Sigmoid colon (tissue), 7 donors: ENCODE results near the gene HERC3. TPM values are rescaled to one million over a fixed set of nuclear protein-coding genes. Genes with fewer than 3 reads are reported as not detected.

Experiments
- DNase-seq: peaks from one replicate; pipeline ENCODE4 v3.0.0-alpha.2; 2019
- H3K27ac ChIP-seq, 4 donors: fragments of 200-600 bp; sonication (generic); one replicate each; pipeline ENCODE4 v1.5.1; 2016 to 2019; ENCODE audit warnings: mild to moderate bottlenecking in 1 of 4
- H3K27me3 ChIP-seq, 3 donors: fragments of 200-600 bp; sonication (generic); one replicate each; pipeline ENCODE4 v1.5.1; 2019; ENCODE audit warnings: mild to moderate bottlenecking in 1 of 3
- H3K36me3 ChIP-seq, 4 donors: fragments of 200-600 bp; sonication (generic); one replicate each; pipeline ENCODE4 v1.5.1; 2016 to 2019
- H3K4me1 ChIP-seq, 4 donors: fragments of 200-600 bp; sonication (generic); one replicate each; pipeline ENCODE4 v1.5.1; 2017 to 2019
- H3K4me3 ChIP-seq, 4 donors: fragments of 200-600 bp; sonication (generic); one replicate each; pipeline ENCODE4 v1.5.1; 2017 to 2019; ENCODE audit warnings: mild to moderate bottlenecking in 2 of 4, moderate library complexity in 1 of 4
- H3K9me3 ChIP-seq, 4 donors: fragments of 200-600 bp in 3 of 4; sonication (generic) in 3 of 4; one replicate each; pipeline versions ENCODE4 v1.5.1 to v1.6.1; 2013 to 2019
- CTCF ChIP-seq, 4 experiments: fragments of 450-650 bp in 3 of 4; fragments of 200-600 bp in 1 of 4; IDR thresholded peaks; one replicate each; pipeline ENCODE4 v1.5.1; 2016 to 2019; ENCODE audit warnings: antibody characterized with exemption in 4 of 4, mild to moderate bottlenecking in 3 of 4, moderate library complexity in 2 of 4
- EP300 ChIP-seq, 4 donors: sonication (generic); formaldehyde crosslinking; IDR thresholded peaks; one replicate each; pipeline ENCODE4 v1.6.1; 2017; ENCODE audit warnings: antibody characterized with exemption in 4 of 4
- POLR2A ChIP-seq, 2 donors: fragments of 450-650 bp; IDR thresholded peaks; one replicate each; pipeline ENCODE4 v1.6.1; 2016; ENCODE audit warnings: antibody characterized with exemption in 2 of 2, mild to moderate bottlenecking in 2 of 2, moderate library complexity in 2 of 2
- POLR2AphosphoS5 ChIP-seq, 4 donors: sonication (generic); formaldehyde crosslinking; IDR thresholded peaks; one replicate each; pipeline ENCODE4 v1.6.1; 2017; ENCODE audit warnings: antibody characterized with exemption in 4 of 4
- WGBS, 2 donors: extraction: QIAGEN DNeasy Blood & Tissue Kit; methylation state at CpG; one replicate each; pipeline ENCODE4 v1.1.7; 2013; 5-methylcytosine and 5-hydroxymethylcytosine counted together
- intact Hi-C: fragments of 100-400 bp; cut with DNase I; formaldehyde crosslinking; loops from one replicate; pipeline ENCODE4 v1.15.1; 2023
- polyA plus RNA-seq, 3 donors: library from polyadenylated mRNA; stranded (reverse); fragments of 200-250 nt; gene quantifications; one replicate each; pipeline ENCODE4 v1.2.3, GENCODE V29; 2013
- total RNA-seq, 4 donors: library from RNA; depleted of rRNA; stranded (reverse); fragments of >200 nt; gene quantifications; one replicate each; pipeline ENCODE4 v1.1.0, GENCODE V29; 2016
- donor health status: healthy with polysubstance abuse.
- donor health status: Bipolar disorder and iron deficiency.
- donor health status: healthy.

The HERC3 gene
- total and polyA plus RNA-seq, 7 donors, result 12.2 to 44.9 (median 34.6) TPM

GRCh38 chr4:88736264-88736663 lies 144.0 kb downstream of the HERC3 start:
- Histone ChIP-seq H3K27me3 (no peaks in the 10 kb centered on the region), H3K27ac (peak overlapping the region; percentile 50 to 71 (median 59)), H3K4me1 (peaks cover 0 to 36% (median 32%) of the 10 kb centered on the region in 4 donors), H3K9me3 (no peaks in the 10 kb centered on the region), H3K4me3 (no peak overlapping the region), H3K36me3 (peaks cover 0 to 28% (median 1%) of the 10 kb centered on the region in 4 donors)
- 88 to 95% methylated on average over 3 of the region's 3 CpGs for WGBS, 2 donors
- TF ChIP-seq EP300 (IDR thresholded peaks at IDR 0.05) (no peak), CTCF (IDR thresholded peaks at IDR 0.05) (no peak), POLR2AphosphoS5 (IDR thresholded peaks at IDR 0.05) (no peak), POLR2A (IDR thresholded peaks at IDR 0.05) (no peak)
- DNase-seq, result no peak
- intact Hi-C loops, result no loop called here

GRCh38 chr4:88737307-88737941 lies 145.1 kb downstream of the HERC3 start:
- WGBS, 2 donors, result 19 to 23% methylated on average over 14 of the region's 14 CpGs
- Histone ChIP-seq H3K4me3 (no peak overlapping the region), H3K4me1 (peaks cover 0 to 36% (median 32%) of the 10 kb centered on the region in 4 donors)

GRCh38 chr4:88738180-88738579 lies 145.9 kb downstream of the HERC3 start:
- H3K27me3 ChIP-seq, result no peaks in the 10 kb centered on the region
- no peak for DNase-seq
- no peak overlapping the region for H3K4me3 ChIP-seq
- 58 to 70% methylated on average over 4 of the region's 4 CpGs for WGBS, 2 donors
- intact Hi-C loops, result no loop called here
- TF ChIP-seq POLR2A (IDR thresholded peaks at IDR 0.05) (no peak), CTCF (IDR thresholded peaks at IDR 0.05) (peak in 1 of 4 experiments; percentile 4)
- H3K27ac ChIP-seq, result peak overlapping the region; percentile 50 to 71 (median 59)
- H3K4me1 ChIP-seq, result peaks cover 0 to 36% (median 32%) of the 10 kb centered on the region in 4 donors
- no peaks in the 10 kb centered on the region for H3K9me3 ChIP-seq
- peaks cover 0 to 15% (median 0%) of the 10 kb centered on the region in 4 donors for H3K36me3 ChIP-seq

More at GRCh38 chr4:88737307-88737941, 145.1 kb downstream of the HERC3 start:
- peak; percentile 82 for DNase-seq
- Histone ChIP-seq H3K27ac (peak overlapping the region; percentile 50 to 71 (median 59)), H3K27me3 (no peaks in the 10 kb centered on the region), H3K36me3 (peaks cover 0 to 17% (median 0%) of the 10 kb centered on the region in 4 donors), H3K9me3 (no peaks in the 10 kb centered on the region)
- intact Hi-C loops, result no loop called here
- TF ChIP-seq POLR2AphosphoS5 (IDR thresholded peaks at IDR 0.05) (peak in 3 of 4 donors; percentile 59 to 74 (median 65)), POLR2A (IDR thresholded peaks at IDR 0.05) (no peak)

GRCh38 chr4:88742561-88742960 lies 150.3 kb downstream of the HERC3 start:
- no peaks in the 10 kb centered on the region for H3K27me3 ChIP-seq
- peaks cover 0 to 38% (median 12%) of the 10 kb centered on the region in 4 donors for H3K36me3 ChIP-seq
- peaks cover 0 to 27% (median 26%) of the 10 kb centered on the region in 4 donors for H3K4me1 ChIP-seq
- intact Hi-C loops, result no loop called here
- no peak overlapping the region for H3K27ac ChIP-seq
- no peaks in the 10 kb centered on the region for H3K9me3 ChIP-seq
- H3K4me3 ChIP-seq, result no peak overlapping the region
- no peak for TF ChIP-seq CTCF (IDR thresholded peaks at IDR 0.05)
- TF ChIP-seq POLR2A (IDR thresholded peaks at IDR 0.05), result no peak
- TF ChIP-seq EP300 (IDR thresholded peaks at IDR 0.05), result no peak
- no peak for TF ChIP-seq POLR2AphosphoS5 (IDR thresholded peaks at IDR 0.05)
- whole genome bisulfite sequencing, 2 donors, result 60 to 78% methylated on average over 2 of the region's 2 CpGs
- DNase-seq, result no peak

- no peak overlapping the region for H3K27ac ChIP-seq
Observed at GRCh38 chr4:88743696-88744095, 151.4 kb downstream of the HERC3 start.

More at GRCh38 chr4:88743696-88744095, 151.4 kb downstream of the HERC3 start:
- no peak overlapping the region for H3K4me3 ChIP-seq
- H3K4me1 ChIP-seq, result peaks cover 0 to 15% (median 14%) of the 10 kb centered on the region in 4 donors
- DNase-seq, result no peak
- no peaks in the 10 kb centered on the region for H3K9me3 ChIP-seq
- intact Hi-C loops, result no loop called here
- 92 to 97% methylated on average over 3 of the region's 3 CpGs for WGBS, 2 donors
- H3K36me3 ChIP-seq, result peaks cover 5 to 47% (median 23%) of the 10 kb centered on the region in 4 donors
- no peaks in the 10 kb centered on the region for H3K27me3 ChIP-seq
- TF ChIP-seq CTCF (IDR thresholded peaks at IDR 0.05) (no peak), EP300 (IDR thresholded peaks at IDR 0.05) (no peak), POLR2AphosphoS5 (IDR thresholded peaks at IDR 0.05) (no peak)
